ENCODE measurements around the gene KBTBD12.

Gene KBTBD12

GRCh38 chr3:128014548-128014947 lies 99.5 kb downstream of the KBTBD12 start:
- DNase-seq (ENCODE audit: low read depth, low spot score): no peak

- no peak for DNase-seq (ENCODE audit: low read depth, low spot score)
Observed at GRCh38 chr3:128016502-128016901, 101.5 kb downstream of the KBTBD12 start.

- DNase-seq (ENCODE audit: low read depth, low spot score): no peak
Observed at GRCh38 chr3:128021768-128022372, 106.8 kb downstream of the KBTBD12 start.

GRCh38 chr3:128033102-128033501 lies 118.1 kb downstream of the KBTBD12 start:
- no peak for DNase-seq (ENCODE audit: low read depth, low spot score)

- no peak for DNase-seq (ENCODE audit: low read depth, low spot score)
Observed at GRCh38 chr3:128036119-128036518, 121.1 kb downstream of the KBTBD12 start.

All from activated CD4-positive, CD25-positive, alpha-beta regulatory T cell treated with anti-CD3 and anti-CD28 coated beads, Interleukin-2, amount 50 U/mL, for 16 hours (primary cell).